Breast epithelium (tissue), 4 donors: ENCODE results near the gene FBH1. TPM values are rescaled to one million over a fixed set of nuclear protein-coding genes. Genes with fewer than 3 reads are reported as not detected.

Experiments
- DNase-seq, 2 donors: peaks; one replicate each; pipeline ENCODE4 v3.0.0-alpha.2; 2019; ENCODE audit warnings: low spot score in 2 of 2
- H3K27ac ChIP-seq, 2 donors: fragments of 200-600 bp; sonication (generic) in 1 of 2; one replicate each; pipeline ENCODE4 v1.5.1; 2016 to 2019; ENCODE audit warnings: mild to moderate bottlenecking in 1 of 2
- H3K27me3 ChIP-seq, 2 donors: fragments of 200-600 bp; sonication (generic) in 1 of 2; one replicate each; pipeline versions ENCODE4 v1.5.1 to v1.6.0; 2017 to 2019; ENCODE audit warnings: control low read depth in 1 of 2, mild to moderate bottlenecking in 1 of 2
- H3K36me3 ChIP-seq: fragments of 200-600 bp; one replicate; pipeline ENCODE4 v1.5.1; 2019
- H3K4me1 ChIP-seq, 2 donors: fragments of 200-600 bp; sonication (generic); one replicate each; pipeline ENCODE4 v1.5.1; 2016 to 2019; ENCODE audit warnings: control low read depth in 1 of 2
- H3K4me3 ChIP-seq, 3 donors: fragments of 200-600 bp; sonication (generic); 1 replicate in 2 of 3; 2 replicates in 1 of 3; pipeline ENCODE4 v1.5.1; 2016 to 2019; ENCODE audit warnings: mild to moderate bottlenecking in 3 of 3, moderate library complexity in 2 of 3
- H3K9me3 ChIP-seq, 2 donors: fragments of 200-600 bp; sonication (generic) in 1 of 2; one replicate each; pipeline ENCODE4 v1.5.1; 2016 to 2019; ENCODE audit warnings: control low read depth in 1 of 2
- POLR2A ChIP-seq: fragments of 450-650 bp; IDR thresholded peaks from one replicate; pipeline ENCODE4 v1.6.1; 2016; ENCODE audit warnings: antibody characterized with exemption, mild to moderate bottlenecking, moderate library complexity
- POLR2AphosphoS5 ChIP-seq, 3 donors: sonication (generic); formaldehyde crosslinking; IDR thresholded peaks; one replicate each; pipeline ENCODE4 v1.6.1; 2017; ENCODE audit warnings: antibody characterized with exemption in 3 of 3
- intact Hi-C: fragments of 100-400 bp; cut with DNase I; formaldehyde crosslinking; loops from one replicate; pipeline ENCODE4 v1.15.1; 2023; ENCODE audit warnings: low total_unique reads
- total RNA-seq, 3 donors: library from RNA; depleted of rRNA; stranded (reverse); fragments of >200 nt; gene quantifications; one replicate each; pipeline ENCODE4 v1.1.0, GENCODE V29; 2016
- TF ChIP-seq, protein P1 (sequence below), 3 donors: fragments of 450-650 bp; IDR thresholded peaks; one replicate each; pipeline ENCODE4 v1.5.1; 2016 to 2017; ENCODE audit warnings: antibody characterized with exemption in 3 of 3, mild to moderate bottlenecking in 3 of 3, moderate library complexity in 3 of 3

FBH1 gene
- total RNA-seq, 3 donors from 2014 or later = 91.2 to 115 (median 109) TPM

DNA sequence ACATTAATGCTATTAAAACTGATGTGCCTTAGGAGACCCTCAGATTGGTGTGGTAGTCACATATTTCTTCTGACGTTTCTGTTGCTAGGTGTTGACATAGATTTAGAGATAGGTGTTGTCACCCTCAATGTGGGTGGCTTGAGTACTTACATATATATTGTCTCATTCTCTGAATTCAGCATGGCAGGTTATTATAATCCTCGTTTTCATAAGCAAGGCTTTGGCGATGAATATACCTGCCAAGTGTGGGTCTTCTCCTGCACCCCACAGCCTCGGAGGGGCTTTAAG is 7.0 kb downstream of the FBH1 start:
- intact Hi-C loops = no loop called here
- TF ChIP-seq POLR2AphosphoS5 (IDR thresholded peaks at IDR 0.05) (no peak), POLR2A (no peak)
- TF ChIP-seq, protein P1, sequence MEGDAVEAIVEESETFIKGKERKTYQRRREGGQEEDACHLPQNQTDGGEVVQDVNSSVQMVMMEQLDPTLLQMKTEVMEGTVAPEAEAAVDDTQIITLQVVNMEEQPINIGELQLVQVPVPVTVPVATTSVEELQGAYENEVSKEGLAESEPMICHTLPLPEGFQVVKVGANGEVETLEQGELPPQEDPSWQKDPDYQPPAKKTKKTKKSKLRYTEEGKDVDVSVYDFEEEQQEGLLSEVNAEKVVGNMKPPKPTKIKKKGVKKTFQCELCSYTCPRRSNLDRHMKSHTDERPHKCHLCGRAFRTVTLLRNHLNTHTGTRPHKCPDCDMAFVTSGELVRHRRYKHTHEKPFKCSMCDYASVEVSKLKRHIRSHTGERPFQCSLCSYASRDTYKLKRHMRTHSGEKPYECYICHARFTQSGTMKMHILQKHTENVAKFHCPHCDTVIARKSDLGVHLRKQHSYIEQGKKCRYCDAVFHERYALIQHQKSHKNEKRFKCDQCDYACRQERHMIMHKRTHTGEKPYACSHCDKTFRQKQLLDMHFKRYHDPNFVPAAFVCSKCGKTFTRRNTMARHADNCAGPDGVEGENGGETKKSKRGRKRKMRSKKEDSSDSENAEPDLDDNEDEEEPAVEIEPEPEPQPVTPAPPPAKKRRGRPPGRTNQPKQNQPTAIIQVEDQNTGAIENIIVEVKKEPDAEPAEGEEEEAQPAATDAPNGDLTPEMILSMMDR (IDR thresholded peaks at IDR 0.05) = no peak

DNA sequence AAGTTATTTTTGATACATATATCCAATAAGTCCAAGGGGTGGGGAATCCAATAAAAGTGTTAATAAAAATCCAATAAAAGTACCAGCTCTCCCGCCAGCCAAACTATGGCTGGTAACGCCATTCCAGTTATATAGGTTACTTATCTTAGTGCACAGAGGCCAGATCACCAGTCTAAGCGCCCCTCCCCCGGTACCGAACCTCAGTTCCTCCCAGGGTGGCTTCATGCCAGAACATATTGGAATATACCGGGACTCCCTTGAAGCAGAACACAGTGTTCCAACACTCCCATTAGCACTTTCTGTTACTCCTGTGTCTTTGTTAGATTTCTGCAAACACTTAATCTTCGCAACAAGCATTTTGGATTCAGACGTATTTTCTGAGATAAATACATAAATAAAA is 7.5 kb downstream of the FBH1 start:
- H3K27ac ChIP-seq = no peak overlapping the region
- no peaks in the 10 kb centered on the region for H3K36me3 ChIP-seq
- H3K9me3 ChIP-seq = no peaks in the 10 kb centered on the region
- H3K4me3 ChIP-seq = no peak overlapping the region
- intact Hi-C loops = no loop called here
- H3K27me3 ChIP-seq = no peaks in the 10 kb centered on the region
- no peak for DNase-seq
- H3K4me1 ChIP-seq = no peaks in the 10 kb centered on the region
- no peak for TF ChIP-seq POLR2A
- TF ChIP-seq, protein P1 (IDR thresholded peaks at IDR 0.05) = no peak
- no peak for TF ChIP-seq POLR2AphosphoS5 (IDR thresholded peaks at IDR 0.05)

More for the DNA sequence above, 7.0 kb downstream of the FBH1 start:
- no peak for DNase-seq
- H3K4me1 ChIP-seq = peaks cover 0 to 3% of the 10 kb centered on the region in 2 donors
- no peak overlapping the region for H3K4me3 ChIP-seq
- no peaks in the 10 kb centered on the region for H3K36me3 ChIP-seq
- H3K9me3 ChIP-seq = no peaks in the 10 kb centered on the region
- no peak overlapping the region for H3K27ac ChIP-seq
- no peaks in the 10 kb centered on the region for H3K27me3 ChIP-seq

DNA sequence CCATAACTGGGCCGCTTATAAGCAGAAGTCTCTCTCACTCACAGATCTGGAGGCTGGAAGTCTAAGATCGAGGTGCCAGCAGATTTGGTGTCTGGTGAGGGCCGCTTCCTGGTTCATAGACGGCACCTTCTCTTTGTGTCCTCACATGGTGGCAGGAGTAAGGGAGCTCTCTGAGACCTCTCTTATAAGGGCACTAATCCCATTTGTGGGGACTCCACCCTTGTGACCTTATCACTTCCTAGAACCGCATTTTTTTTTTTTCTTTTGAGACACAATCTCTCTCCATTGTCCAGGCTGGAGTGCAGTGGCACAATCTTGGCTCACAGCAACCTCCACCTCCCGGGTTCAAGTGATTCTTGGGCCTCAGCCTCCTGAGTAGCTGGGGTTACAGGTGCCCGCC is 8.1 kb downstream of the FBH1 start:
- H3K27ac ChIP-seq = no peak overlapping the region
- H3K9me3 ChIP-seq = no peaks in the 10 kb centered on the region
- TF ChIP-seq, protein P1 (IDR thresholded peaks at IDR 0.05) = no peak
- no peak for TF ChIP-seq POLR2AphosphoS5 (IDR thresholded peaks at IDR 0.05)
- no peak for TF ChIP-seq POLR2A
- H3K27me3 ChIP-seq = no peaks in the 10 kb centered on the region
- no peaks in the 10 kb centered on the region for H3K36me3 ChIP-seq
- H3K4me1 ChIP-seq = no peaks in the 10 kb centered on the region
- H3K4me3 ChIP-seq = no peak overlapping the region
- intact Hi-C loops = no loop called here
- no peak for DNase-seq

DNA sequence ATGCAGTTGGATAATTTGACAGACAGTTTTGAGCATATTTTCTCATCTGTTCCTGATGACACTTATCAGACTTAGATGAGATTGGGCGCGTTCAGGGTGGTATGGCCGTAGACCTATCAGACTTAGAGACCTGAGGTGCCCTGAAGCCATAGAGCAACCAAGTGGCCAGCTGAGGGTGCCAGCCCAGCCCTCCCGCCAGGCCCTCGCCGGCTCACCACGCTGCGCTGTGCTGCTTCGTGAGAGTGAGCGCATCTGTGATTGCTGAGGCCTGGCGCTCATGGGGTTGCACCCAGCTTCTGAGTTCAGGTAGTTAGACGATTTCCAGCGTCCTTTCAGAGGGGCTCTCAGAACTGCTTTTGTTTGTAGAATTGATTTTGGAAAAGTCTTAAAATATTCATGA is 10.2 kb downstream of the FBH1 start:
- TF ChIP-seq POLR2A (no peak), POLR2AphosphoS5 (IDR thresholded peaks at IDR 0.05) (no peak)
- TF ChIP-seq, protein P1 (IDR thresholded peaks at IDR 0.05) = no peak
- DNase-seq = no peak
- H3K36me3 ChIP-seq = no peaks in the 10 kb centered on the region
- H3K27me3 ChIP-seq = no peaks in the 10 kb centered on the region
- intact Hi-C loops = no loop called here
- no peaks in the 10 kb centered on the region for H3K4me1 ChIP-seq
- no peaks in the 10 kb centered on the region for H3K9me3 ChIP-seq
- H3K4me3 ChIP-seq = no peak overlapping the region
- H3K27ac ChIP-seq = no peak overlapping the region

DNA sequence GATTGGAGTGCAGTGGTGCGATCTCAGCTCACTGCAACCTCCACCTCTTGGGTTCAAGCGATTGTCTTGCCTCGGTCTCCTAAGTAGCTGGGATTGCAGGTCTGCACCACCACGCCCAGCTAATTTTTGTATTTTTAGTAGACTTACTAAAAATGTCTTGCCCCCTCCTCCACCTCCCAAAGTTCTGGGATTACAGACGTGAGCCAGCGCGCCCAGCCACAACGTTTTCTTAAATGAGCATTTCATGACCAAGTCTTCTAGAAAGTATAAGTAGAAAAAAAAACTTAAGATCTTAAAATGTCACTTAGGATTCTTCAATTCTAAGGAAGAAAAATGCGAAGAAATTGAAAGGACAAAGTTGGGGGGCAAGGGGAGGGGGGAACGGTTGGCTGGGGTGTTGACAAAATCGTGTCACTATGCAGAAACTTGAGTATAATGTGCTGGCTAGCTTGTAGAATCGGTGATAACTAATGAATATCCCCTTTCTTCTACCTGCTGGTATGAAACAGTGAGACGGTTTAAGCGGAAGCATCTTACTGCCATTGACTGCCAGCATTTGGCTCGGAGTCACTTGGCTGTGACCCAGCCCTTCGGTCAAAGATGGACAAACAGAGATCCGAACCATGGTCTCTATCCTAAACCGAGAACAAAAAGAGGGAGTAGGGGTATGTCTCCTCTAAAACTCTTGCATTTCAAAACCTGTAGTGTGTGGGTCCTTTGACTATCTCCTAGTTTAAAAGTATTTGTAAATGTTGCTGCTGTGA is 12.7 kb downstream of the FBH1 start:
- no peaks in the 10 kb centered on the region for H3K27me3 ChIP-seq

More for the DNA sequence above, 12.7 kb downstream of the FBH1 start:
- Histone ChIP-seq H3K4me1 (no peaks in the 10 kb centered on the region), H3K36me3 (no peaks in the 10 kb centered on the region), H3K4me3 (no peak overlapping the region), H3K27ac (no peak overlapping the region), H3K9me3 (no peaks in the 10 kb centered on the region)
- TF ChIP-seq POLR2AphosphoS5 (IDR thresholded peaks at IDR 0.05) = no peak
- TF ChIP-seq, protein P1 (IDR thresholded peaks at IDR 0.05) = no peak
- no peak for TF ChIP-seq POLR2A
- DNase-seq = peak in 1 of 2 donors; percentile 57
- intact Hi-C loops = no loop called here
